ENCODE data around the gene GET4.
"Not testable (repeated sequence)": the region's sequence is repeated elsewhere in the genome, so short reads cannot be mapped to it uniquely, and the experiment has no call there.

GET4 gene

DNA sequence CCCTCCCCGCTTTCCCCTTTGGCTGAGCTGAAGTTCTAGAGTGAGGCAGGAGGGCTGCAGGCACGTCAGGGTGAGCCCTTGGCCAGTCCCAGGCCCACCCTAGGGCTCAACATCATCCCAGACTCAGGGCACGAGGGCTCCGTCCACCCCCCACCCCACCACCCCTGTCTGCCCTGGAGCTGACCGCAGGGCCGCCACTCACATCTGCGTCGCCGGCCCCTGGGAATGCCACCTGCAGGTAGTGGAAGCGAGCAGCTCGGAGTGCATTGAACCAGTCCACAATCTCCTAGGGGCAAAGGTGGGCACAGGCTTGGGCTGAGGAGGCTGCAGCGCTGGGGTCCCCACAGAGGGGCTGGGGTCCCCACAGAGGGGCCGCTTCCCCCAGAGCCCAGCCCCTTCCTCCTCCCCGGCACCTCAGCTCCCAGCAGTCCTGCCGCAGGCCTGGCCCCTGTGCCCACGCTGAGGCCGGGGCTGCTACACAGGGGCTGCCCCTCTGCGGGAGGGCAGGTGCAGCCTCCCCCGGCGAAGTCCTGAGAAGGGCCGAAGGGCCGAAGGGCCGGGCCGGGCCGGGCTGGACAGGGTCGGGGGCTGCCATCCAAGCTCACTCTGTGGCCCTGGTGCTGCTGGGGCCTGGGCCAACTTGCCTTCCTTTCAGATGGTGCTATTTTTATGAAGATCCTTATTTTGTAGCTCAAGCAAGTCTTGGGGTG is 24.1 kb downstream of the GET4 start:
- DNase-seq (ENCODE audit: low read depth), result no peak

DNA sequence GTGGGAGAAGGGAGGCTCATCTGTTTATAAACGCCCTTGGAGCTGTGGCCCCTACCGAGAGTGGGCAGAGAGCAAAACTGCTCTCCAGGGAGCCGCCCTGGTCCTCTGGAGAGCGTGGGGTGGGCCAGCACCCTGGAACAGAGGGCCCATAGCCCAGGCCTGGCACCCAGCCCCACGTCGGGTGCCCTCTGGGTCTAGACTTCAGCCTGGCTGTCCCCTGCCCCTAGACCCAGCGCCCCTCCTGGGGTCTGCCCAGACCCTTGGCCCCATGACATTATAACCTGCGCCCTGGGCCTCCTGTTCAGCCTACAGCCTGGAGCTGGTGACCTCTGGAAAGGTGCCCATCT is 24.7 kb downstream of the GET4 start:
- DNase-seq (ENCODE audit: low read depth), result no peak

DNA sequence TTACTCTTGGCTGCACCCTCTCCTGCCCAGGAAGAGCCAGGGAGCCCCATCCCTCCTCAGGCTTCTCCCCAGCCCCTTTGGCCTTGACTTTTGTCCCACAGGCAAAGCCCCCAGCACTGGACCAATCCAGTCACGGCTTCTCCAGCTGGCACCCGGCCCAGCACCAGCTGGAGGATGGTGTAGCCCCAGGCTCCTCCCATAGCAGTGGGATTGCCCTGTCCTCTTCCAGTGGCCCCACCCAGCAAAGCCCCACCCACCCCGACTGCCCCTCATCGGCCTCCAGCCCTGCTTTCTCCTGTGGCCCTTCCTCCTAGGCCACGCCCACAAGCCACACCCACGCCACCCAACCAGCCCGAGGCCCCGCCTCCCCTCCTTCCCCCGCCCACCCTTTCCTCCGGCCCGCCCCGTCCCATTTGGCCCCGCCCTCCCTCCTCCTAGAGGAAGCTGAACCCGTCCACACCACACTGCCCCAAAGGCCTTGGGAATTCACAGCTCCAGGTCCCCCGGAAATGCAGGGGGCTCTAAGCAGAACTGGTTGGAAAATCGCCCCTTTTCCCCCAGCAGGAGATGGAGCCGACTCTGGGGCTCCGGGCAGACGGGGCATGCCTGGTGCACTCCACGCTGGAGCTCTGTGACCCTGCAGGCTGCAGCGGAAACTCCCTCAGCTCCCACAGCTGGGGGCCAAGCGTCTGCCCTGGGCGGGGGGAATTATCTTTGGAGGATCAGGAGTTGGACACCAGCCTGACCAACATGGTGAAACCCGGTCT is 25.2 kb downstream of the GET4 start:
- no peak for DNase-seq (ENCODE audit: low read depth)

DNA sequence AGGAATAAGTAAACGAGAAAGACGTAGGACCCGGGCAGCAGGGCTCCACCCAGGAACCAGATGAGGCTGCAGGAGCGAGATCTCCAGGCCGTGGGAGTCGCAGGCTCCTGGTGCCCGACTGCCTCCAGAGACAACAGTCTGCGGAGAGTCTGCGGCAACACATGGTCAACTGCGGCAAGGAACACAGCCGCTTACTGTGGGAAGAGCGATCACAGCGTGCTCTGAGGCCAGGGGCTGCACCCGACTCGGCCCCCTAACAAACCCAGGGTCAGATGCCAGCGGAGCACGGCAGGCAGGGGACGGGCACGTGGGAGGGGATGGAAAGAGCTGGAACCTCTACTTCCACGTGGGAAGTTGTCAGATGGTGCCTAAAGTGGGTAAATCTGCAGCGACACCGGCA is 26.6 kb downstream of the GET4 start:
- no peak for DNase-seq (ENCODE audit: low read depth)

DNA sequence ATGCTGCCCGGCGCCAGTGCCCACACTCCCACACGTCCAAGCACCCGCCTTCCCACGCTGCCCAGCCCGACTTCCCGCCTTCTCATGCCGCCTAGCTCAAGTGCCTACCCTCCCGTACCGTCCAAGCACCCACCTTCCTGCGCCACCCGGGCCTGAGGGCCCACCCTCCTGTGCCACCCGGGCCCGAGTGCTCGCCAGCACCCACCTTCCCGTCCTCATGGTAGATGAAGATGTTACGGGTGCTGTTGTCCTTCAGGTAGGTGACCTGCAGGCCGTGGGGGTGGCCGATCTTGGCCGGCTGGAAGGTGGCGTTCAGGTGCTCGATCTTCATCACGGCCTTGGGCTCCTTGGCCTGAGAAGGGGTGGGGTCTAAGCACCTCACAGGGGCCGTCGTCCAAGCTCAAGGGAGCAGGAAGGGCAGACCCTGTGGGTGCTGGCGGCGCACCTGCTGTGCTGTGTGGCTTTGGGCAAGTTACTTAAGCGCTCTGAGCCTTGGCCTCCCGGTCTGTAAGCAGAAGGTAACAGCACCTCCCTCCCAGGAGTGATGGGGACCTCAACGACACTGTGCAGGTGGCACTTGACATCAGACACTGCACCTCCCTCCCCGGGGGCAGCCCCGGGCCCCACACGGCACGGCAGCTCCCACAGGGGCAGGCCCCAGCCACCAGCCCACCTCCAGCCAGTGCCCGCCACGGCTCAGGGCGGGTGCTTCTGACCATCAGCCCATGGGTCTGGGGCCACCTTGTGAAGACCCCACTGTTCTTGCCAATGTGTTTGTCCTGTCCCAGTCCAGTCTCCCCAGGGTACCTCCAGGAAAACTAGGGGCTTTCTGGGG is 27.8 kb downstream of the GET4 start:
- no peak for DNase-seq (ENCODE audit: low read depth)

DNA sequence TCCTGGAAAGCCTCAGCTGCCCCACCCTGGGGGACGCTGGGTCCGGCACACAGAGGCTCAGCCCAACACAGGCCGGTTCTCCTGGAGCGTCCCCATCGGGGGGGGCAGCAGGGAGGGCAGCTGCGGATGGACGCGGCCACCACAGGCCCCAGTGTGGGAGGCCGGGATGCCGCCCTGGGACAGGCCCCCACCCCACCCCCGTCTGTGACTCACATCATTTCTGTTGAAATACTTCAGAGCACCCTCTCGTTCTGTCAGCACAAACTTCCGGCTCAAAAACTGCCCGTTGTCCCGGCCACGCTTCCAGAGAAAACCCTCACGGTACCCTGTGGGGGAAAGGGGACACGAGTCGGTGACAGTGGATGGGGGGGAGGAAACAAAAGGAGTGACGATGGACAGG is 28.5 kb downstream of the GET4 start:
- no peak for DNase-seq (ENCODE audit: low read depth)

DNA sequence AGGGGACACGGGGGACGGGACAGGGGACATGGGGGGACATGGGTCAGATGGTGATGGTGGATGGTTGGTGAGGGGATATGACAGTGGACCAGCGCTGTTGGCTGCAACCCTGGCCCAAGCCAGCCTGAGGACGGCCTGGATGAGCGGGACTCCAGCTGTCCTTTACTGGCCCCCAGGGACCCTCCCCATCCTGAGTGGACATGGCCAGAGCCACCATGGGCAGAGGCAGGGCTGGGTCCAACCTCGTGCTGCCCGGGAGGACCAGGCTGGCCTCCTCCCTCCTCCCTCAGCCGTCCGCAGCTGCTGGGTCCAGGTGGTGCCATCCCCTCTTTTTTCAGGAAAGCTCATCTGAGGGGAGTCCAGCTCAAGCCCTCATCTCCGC is 30.4 kb downstream of the GET4 start:
- DNase-seq (ENCODE audit: low read depth), result no peak

DNA sequence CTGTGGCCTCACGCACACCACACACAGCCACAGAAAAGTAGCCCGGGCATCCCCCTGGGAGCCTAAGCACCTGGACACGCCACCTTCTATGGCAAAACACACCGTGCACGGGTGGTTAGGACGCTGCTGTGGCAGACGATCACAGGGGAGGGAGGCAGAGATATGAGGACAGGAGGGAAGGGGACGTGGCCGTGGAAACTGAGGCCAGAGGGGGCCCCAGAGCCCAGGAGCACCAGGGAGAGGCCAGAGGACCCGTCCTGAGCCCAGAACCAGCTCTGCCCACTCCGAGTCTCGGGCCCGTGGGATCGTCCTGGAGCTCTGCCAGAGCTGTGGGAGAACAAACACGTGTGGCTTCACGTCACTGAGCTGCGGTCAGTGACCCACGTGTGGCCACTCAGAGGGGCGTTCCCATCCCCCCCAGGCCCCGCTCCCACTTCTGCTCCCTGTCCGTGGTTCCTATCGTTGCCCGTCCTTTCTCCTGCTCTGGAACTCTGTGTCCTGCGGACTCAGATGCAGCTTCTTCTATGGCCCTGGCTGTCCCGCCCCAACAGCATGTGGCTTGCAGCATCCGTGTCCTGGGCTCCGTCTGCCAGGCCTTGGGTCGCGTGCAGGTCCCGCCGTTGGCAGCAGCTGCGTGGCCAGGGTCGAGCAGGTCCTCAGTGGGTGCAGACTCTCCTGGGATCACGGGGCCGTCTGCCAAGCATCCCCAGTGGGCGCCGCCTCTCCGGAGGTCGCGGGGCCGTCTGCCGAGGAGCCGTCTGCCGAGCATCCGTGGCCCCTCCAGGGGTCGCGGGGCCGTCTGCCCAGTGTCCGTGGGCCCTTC is 31.0 kb downstream of the GET4 start:
- DNase-seq (ENCODE audit: low read depth), result no peak

DNA sequence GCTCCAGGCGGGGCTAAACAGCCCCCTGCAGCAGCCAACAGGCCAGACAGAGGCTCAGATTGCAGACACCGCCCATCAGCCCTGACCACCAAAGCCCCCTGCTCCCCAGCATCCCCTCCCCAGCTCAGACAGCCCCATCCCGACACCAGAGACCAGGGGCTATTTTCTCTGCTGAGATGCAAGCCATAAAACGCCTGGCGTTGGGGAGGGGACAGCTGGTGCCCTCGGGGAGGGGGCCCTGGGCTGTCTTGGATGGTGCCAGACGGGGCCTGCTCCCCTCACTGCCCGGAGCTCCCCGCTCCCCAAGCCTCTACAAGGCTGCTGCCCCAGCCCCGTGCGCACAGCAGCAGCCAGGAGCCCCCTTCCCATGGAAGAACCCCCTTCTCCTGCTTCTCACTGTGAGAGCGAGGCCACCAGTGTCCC is 31.8 kb downstream of the GET4 start:
- DNase-seq (ENCODE audit: low read depth), result no peak

DNA sequence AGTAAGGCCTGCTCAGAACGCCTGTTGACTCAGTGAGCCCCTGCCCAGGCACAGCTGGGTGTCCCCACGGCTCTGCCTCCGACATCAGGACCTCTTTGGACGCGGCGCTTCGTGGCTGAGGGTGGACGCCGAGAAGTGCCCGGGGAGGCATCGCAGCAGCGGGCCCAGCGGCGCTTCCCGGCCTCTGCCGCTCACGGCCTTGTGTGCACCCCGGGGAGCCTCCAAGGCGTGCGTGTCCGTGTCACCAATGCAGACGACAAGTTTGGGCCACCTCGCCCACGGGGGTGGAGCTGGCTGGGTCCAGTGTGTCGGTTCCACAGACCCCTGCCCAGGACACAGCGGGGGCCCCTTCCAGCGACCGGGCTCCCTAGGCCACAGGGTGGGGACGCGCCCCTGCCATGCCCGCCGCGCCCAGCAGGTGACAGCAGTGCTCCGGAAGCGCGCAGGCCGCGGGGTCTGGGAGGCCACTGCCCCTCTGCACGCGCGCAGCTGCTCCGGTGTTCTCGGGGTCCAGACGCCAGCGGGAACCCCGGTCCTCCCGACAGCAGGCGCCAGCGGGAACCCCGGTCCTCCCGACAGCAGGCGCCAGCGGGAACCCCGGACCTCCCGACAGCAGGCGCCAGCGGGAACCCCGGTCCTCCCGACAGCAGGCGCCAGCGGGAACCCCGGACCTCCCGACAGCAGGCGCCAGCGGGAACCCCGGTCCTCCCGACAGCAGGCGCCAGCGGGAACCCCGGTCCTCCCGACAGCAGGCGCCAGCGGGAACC is 32.4 kb downstream of the GET4 start:
- DNase-seq (ENCODE audit: low read depth), result not testable (repeated sequence)

DNA sequence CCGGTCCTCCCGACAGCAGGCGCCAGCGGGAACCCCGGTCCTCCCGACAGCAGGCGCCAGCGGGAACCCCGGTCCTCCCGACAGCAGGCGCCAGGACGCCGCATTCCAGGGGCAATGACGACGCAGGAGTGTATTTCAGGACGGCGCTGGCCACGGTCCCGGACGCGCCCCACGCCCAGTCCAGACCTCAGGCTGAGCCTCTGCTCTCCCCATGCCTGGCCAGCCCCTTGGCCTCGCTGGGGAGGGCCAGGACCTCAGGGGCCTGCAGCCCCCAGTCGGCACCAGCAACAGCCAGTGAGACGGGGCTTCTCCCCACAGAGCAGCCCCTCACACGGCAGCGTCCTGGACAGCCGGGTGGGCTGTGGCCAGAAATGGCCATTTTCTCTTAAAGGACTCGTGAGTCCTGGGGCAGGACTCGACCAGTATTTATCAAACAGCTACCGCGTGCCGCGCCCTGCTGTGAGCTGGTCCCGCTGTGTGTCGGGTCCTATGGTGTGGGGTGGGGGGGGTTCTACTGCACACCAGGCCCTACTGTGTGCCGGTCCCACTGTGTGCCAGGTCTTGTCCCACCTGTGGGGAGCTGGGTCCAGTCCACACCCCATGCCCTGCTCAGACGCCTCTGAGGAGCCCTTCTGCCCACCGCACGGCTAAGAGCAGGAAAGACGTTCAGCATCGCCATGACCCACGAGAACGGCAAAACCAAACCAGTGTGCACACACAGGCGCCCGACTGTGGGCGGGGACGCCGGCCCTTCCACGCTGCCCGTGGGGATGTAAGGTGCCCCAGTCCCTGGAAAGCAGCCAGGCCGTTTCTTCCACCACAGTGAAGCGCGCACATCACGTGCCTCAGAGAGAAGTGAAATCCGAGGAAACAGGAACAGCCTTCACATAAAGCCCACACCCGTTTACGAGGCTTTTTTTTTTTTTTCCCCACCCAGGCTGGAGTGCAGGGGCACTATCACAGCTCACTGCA is 33.3 kb downstream of the GET4 start:
- DNase-seq (ENCODE audit: low read depth), result no peak

DNA sequence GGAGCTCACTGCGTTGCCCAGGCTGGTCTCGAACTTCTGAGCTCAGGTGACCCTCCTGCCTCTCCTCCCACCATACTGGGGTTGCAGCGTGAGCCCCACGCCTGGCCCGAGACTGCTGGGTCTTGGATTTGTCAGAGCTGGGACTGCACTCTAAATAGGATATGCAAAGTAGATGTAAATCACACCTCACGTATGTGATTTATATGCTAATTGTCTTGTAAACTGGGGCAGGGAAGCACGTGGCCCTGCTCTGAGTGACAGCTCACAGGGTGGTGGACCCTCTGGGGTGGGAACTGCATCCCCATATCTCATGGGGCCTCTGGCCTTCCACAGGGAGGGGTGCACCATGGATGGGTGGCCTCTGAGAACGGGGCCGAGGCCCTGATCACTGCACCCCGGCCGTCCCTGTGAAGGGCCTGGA is 34.1 kb downstream of the GET4 start:
- DNase-seq (ENCODE audit: low read depth), result no peak

DNA sequence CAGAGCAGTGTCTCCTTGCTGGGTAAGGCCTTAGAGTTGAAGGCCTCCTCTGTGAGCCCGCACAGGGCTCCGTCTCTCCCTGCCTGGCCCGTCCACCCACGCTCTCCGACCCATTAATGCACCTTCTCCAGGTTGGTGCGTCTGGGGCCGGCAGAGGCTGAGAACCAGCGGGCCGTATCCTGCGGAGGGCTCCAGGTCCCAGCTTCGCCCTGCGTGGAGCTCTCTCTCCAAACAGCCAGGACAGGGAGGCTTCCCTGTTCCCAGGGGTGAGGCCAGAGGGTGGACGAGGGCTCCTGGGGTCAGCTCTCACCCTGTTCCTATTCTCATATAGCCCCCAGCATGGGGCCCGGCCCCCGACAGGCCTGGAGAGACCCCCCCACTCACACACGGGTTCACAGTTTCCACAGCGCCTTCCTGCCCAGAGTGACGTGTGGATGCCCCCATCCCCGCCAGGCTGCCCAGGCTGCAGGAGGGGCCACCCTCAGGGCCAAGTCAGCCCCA is 34.6 kb downstream of the GET4 start:
- no peak for DNase-seq (ENCODE audit: low read depth)

DNA sequence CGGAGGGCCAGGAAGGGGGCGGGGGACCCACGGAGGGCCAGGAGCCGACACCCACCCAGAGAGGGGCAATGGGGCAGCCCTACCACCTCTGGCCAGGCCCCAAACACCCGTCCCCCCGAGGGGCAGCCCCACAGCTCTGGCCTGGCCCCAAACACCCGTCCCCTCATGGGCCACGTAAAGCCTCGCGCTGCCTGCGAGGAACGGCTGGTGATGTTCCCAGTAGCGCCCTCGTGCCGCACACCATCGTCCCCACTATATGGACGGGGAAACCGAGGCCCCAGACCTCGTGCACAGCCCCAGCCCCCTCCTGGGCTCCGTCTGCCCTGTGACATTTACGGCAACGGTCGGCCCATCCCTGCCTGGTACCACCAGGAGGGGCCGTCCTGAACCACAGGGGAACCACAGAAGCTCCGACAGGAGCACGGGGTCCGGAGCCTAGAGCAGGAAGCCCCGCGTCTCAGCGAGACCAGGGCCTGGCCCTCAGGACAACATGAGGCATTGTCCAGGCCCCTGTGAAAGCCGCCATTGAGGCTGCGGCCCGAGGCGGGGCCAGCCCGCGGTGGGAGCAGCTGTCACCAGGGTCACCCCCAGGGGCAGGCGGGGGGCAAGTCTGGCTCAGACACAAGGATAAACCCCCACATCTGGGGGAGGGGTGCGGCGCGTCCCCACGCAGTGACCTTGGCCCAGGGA is 35.6 kb downstream of the GET4 start:
- no peak for DNase-seq (ENCODE audit: low read depth)

DNA sequence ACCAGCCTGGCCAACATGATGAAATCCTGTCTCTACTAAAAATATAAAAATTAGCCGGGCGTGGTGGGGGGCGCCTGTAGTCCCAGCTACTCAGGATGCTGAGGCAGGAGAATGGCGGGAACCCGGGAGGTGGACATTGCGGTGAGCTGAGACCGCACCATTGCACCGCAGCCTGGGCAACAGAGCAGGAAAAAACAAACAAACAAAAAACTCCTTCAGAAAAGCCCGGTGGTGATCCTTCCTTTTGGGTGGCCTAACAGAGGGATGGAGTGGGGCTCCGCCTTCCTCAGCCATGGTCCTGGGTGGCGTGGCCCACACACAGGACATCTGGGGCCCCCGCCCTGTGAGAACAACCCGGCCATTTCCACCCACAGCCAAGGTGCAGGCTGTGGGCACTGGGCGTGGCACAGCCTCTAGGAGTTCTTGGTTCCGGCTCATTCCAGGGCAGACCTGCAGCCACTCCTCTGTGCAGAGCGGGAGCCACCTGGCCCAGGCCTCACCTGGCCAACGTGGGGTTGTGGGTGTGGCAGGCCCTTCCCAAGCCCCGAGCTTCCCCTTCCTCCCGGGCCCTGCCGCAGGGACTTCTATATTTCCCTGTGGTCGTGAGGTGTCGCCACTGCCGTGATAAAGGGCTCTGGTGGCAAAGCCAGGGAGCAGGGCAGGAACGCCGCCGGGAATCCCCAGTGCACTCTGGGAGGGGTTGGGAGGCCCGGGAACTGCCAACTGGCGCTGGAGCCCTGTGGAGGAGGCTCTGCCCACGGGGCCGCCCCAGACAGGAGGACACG is 37.6 kb downstream of the GET4 start:
- DNase-seq (ENCODE audit: low read depth), result no peak

DNA sequence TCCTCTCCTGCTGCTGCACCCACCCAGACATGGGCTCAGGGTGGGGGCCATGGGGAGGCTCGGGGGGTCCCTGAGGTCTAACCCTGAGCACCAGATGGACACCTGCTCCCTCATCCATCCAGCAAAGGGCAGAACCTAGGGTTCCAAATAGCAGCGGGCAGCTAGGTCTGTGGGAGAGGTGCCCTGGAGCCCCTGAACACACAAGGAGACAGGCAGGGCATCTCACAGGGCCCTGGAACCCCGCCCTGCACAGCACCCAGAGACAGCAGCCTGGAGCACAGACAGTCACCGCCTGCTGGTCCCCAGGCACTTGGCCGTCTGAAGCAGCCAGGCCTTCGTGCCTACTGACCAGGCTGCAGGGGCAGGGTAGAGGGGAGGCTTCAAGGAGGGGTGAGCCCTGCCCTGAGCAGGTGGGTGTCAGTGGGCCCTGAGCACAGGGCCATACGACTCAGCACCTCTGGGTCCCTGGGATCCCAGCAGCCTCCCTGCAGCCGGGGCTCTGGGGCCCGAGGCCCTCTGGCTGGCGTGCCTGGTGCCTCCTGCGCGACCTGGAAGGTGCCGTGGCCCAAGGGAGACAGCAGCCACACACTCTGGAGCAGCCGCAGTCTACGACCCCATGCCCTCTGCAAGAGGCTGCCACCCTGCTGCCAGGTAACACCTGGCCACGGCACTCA is 38.3 kb downstream of the GET4 start:
- no peak for DNase-seq (ENCODE audit: low read depth)

DNA sequence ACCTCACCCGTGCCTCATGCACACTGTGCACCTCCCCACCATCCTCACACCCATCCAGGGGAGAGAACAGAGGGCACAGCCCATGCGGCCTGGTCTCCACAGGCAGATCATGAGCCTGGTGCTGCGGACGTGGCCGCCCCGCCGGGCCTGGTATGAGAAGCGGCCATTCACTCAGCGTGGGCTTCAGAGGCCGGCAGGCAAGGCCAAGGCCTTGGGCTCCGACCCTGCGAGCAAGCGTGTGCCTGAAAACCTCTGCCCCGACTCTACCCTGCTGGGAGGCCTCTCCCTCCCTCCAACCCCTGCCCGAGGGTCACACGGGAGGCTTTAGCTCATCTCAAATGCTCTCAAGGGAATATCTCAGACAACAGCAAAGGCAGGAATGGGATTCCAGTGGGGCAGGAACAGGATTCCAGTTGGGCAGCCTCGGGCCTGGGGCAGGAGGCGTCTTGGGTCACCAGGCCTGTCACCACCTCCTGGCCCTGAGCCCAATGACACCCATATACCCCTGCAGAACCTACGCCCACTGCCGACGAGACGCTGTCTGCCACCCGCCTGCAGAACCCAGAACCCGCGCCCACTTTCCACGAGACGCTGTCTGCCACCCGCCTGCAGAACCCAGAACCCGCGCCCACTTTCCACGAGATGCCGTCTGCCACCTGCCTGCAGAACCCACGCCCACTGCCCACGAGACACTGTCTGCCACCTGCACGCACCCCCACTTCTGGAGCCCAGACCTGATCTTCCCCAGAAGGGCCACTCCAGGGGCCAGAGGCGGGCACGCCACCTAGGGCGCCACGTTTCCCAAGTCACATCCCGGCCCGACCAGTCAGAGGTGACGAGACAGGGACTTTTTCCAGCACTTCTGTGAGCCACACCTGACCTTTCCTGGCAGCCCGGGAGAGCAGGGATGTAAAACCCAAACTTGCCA is 39.2 kb downstream of the GET4 start:
- DNase-seq (ENCODE audit: low read depth), result no peak

Data from stromal cell of bone marrow (primary cell).